Nucleus accumbens (tissue), 56 donors: ENCODE measurements around the gene MYADML2.

Source experiments
- DNase-seq, 56 donors: peaks; one replicate each; lab custom pipeline; 2025; lab: John Stamatoyannopoulos, UW

The MYADML2 gene

GRCh38 chr17:81915331-81915730 is 31.7 kb downstream of the MYADML2 start:
- no peak for DNase-seq

DNA sequence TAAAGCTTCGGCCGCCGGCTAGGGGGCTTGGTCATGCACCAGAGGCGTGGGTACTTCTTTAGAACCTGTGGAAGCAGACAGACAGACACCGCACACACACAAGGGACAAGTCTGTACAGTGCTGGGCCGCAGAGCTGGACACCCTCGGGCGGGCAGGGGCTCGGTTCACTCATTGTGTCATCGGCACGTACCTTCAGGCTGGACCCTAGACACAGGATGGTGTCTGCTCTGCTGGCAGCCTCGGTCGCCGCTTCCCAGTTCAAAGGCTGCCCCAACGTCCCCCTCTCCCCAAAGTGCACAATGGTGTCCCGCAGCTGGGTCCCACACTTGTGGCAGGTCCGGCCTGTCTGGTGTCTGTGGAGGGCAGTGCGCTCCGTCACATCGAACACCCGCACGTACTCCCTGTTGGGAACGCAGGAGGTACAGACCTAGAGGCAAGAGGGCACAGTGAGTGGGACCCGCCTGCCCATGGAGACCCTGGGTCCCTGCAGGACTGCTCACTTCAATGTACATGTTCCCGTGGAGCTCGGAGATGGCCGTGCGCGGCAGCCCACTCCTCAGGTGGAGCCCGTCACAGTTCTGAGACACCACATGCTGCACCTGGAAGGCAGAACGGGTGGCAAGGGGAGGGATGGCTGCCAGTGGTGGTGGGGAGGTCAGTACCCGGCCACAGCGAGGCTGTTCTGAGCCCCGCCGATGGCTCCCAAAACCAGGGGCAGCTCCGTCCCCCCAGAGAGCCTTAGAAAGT is 32.8 kb downstream of the MYADML2 start:
- no peak for DNase-seq

- no peak for DNase-seq
Observed at GRCh38 chr17:81913394-81914102, 33.5 kb downstream of the MYADML2 start.

- no peak for DNase-seq
Observed at GRCh38 chr17:81912441-81913309, 34.4 kb downstream of the MYADML2 start.

DNA sequence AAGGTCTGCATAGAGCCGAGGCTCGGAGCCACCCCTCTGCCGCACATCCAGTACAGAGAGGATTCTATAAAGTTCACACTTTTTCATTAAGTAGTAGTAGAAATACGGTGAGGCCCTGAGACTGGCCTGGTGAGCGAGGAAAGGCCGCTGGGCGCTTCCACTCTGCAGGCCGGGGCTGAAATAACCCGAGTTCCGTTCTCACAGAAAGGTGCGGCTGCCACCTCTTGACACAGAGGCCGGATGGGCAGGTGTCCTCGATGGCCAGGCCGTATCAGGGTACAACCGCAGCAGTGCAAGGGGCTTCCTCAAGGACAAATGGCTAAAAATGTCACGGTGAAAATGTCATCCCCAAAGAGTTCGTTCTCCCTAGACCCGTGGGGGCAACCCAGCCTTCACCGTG is 35.1 kb downstream of the MYADML2 start:
- DNase-seq, result no peak

DNA sequence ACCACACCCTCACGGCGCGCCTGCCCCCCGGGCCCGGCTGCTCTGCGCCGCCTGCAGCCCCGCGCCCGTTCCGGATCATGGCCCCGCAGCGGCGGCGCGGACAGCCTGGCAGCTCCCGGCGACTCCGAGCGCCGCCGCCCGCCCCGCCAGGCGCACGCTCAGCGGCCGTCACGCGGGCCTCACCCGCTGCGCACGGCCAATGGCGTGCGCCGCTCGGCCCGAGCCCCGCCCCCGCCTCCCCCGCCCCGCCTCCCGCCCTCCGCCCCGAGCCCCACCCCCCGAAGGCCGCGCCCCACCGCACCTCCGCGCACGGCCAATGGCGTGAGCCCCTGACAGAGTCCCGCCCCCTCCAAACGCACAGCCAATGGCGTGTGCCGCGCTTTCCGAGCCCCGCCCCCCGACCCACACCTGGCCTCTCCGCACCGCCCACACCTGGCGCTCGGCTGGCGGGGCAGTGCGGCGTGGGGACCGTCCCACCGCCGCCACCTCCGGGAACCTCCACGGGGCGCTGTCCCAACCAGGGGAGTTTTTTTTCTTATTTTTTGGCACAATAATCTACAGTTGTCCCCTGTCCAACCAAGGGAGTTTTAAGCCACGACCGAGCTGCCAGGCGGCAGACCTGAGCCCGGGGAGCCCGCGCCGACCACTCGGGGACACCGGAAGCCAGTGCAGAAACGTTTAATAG is 35.6 kb downstream of the MYADML2 start, which contains the start of gene PCYT2:
PCYT2 (minus strand) TSS at position 123 of the 685 bp plus-strand sequence; CDS start at position 79, 44 bp downstream.
- DNase-seq, result peak in 55 of 56 donors; percentile 40 to 95 (median 85)

GRCh38 chr17:81910840-81911276 is 36.2 kb downstream of the MYADML2 start:
- DNase-seq, result peak in 5 of 56 donors; percentile 40 to 54 (median 51)

DNA sequence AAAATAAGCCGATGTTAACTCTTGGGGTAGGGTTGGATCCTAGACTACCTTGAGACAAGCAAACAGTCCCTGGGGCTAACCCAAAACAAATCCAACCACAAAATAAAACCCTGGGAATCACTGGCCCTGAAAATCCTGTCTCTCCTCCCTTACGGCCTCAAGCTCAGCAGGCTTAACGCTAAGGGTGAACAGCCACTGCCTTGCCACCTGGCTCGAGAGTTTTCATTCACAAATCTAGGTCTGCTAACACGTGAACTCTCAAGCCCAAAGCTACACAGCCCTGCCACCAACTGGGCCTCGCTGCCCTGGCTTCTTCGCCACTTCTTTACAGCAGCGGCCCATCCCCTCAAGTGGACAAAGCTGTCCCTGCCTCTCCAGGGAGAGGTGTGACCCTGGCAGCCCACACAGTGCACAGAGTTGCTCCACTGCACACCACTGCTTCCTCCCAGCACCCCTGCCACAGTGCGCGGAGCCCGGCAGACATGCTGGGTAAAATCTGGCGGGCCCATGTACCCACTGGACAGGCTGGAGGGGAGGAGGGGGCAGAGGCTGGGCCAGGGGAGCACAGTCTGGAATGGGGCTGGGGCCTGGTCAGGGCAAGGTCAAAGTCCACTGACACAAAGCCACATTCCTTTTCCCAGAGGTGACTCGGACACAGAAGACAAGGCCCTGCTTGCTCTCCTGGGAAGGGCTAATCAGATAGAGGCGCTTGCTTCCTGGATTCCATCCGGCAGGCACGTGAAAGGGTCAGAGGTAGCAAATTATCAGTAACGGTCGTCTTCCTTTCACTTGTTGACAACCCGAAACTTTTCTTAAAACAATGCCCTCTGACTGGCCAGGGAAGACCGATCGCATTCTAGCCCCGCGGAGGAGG is 36.8 kb downstream of the MYADML2 start:
- DNase-seq, result no peak

- no peak for DNase-seq
Observed at GRCh38 chr17:81909231-81909630, 37.8 kb downstream of the MYADML2 start.

GRCh38 chr17:81908793-81909192 is 38.2 kb downstream of the MYADML2 start:
- no peak for DNase-seq

DNA sequence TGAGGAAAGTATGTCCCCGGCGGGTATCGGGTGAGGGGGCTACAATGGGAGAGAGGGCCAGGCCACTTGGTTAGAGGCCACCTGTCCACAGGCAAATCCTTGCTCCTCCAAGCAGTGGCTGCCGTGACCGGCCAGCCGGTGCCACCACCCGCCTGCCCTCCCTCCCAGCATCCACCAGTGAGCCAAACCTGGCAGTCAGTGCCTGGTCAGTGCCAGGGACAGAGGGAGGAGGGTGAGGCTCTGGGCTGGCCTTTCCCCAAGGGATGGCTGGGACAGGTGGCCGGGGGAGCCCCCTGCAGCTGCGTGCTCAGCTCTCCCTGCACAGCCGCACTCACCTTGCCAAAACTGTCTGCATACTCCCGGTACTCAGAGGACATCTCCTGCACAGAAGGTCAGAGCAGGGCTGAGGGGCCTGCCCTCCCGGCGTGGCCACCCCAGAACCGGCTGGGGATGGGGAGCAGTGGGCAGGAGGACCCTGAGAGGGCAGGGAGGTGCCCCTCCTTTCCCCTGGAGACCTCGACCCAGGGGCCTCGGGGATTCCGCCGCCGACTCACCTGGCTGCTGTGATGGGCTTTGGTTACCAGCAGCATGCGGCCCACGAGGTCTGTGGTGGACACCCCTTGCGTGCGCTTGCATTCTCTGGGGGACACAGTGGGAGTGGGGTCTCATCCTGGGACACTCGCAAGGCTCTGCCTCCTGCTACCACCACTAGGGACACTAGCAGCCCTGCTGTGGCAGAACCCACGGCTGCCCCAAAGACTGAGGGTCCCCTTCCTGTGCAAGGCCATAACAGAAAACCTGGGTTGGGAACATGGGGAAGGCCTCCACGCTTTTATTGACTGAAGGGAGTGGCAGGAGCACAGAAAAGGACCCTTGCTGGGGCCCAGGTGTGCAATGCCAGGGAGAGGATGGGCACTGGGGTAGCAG is 39.6 kb downstream of the MYADML2 start:
- DNase-seq, result no peak

DNA sequence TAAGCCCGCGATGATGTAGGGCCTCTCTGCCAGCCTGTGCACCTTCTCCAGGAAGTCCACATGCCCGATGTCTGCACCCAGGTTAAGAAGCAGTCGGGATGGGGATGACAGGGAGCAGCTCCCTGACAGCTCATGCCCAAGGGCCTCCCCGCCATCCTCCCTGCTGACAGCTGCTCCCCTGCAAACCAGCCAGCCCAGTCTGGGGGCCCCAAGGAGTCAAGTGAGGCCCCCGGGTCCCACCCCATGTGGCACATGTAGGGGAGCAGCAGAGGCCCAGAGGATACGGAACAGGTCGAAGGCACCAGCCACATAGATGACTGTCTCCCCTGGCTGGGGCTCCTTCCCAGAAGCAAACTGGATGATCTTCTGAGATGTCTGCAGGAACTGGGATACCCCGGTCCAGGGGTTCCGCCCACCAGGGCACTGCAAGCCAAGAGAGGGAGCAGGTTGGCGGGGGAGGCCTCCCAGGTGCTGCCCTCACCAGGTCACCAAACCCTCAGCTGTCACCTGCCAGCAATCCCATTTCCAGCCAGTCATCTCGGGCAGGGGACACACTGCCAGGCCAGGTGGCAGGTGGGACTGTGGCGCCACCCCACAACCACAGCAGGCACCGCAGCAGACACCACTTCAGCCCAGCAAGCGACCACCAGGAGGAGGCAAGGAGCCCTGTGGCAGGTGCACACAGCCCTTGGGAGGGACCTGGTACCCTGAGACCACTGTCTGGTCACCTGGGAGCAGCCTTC is 40.4 kb downstream of the MYADML2 start:
- no peak for DNase-seq

GRCh38 chr17:81905993-81906392 is 41.0 kb downstream of the MYADML2 start:
- DNase-seq, result no peak

DNA sequence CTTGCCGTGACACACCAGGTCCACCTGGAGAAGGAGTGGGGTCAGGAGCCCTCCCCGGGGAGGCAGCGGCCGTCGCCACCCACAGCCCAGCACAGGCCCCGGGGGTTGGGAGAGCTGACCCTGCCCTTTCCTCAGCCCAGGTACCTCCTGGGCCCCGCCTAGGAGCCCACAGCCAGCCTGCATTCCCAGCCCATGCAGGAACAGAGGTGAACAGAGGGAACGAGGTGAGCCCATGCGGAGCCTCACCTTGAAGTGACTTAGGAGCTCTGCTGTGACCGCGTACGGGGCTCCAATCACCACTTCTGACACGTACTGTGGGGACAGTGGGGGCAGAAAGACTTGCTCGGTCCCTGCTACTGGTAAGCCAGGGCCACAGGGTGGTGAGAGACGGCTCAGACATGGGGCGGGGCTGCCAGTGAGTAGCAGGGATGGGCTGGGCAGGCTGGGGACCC is 41.6 kb downstream of the MYADML2 start:
- no peak for DNase-seq

DNA sequence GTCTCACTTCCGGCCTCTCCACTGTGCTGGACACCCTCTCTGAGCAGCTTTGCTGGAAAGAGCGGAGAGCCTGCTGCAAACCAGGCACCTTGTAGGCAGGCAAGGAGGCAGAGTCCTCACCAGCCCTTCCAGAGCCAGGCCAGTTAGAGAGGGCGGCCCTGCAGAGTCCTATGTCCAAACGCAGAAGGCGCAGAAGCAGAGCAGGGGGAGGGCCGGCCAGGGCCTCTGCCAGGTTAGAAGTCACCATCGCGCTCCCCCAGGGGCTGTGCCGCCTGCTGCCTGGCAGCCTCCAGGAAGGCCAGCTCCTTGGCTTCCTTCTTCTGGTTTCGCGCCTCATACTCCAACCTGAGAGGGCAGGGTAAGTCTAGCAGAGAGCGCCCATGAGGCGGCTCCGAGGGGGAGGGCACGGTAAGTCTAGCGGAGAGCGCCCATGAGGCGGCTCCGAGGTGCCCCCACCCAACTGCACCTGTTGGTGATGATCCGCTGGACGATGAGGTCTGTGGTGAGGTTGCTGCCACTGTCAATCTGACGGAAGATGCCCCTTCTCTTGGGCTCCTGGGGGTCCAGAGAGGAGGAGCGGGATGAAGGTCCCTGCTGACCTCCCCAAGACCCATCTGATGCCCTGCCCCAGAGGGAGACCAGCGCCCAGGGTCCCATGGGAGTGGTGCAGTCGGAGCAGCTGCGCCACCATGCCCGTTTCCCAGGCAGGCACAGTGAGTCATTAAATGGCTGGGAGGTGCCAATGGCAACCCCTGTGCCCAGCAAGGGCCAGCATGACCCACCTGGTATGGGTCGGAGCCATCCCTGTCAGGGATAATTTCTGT is 42.2 kb downstream of the MYADML2 start:
- no peak for DNase-seq

DNA sequence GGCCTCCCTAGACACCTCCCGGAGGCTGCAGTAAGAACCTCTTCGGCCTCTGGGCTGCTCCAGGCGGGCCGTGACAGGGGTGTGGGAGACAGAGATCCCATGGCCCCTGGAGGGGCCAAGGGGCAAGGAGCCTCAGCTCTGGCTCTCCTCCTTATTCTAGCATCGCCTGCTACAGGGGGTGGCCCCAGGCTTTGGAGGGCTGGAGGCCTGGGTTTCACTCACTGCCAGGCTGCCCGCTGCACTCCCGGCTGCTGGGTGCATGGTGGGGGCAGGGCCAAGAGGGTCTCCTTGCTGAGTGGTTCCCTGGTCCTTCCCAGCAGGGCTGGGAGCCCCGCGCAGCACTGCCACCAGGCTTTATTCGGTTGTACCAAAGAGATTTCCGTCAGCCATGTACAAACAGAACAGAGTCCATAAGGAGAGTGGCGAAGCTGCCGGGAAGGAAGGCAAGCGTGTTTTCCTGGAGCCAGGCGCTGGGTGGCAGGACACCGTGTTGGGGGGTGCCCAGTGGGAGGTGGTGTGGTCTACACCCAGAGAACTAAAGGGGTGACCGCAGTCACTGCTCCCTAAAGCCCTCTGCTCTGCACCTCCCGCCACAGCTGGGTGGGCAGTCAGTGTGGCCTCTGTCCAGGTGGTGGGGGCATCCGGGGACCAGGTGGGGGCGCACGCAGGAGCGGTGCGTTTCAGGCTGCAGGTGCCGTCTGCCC is 43.0 kb downstream of the MYADML2 start:
- DNase-seq, result no peak
